Measurements from ENCODE around the gene JUN. TPM values are rescaled to one million over a fixed set of nuclear protein-coding genes. Genes with fewer than 3 reads are reported as not detected.
A peak's percentile ranks its signal among the peaks of the same experiment; 100 is the strongest.

The JUN gene
- total and polyA plus RNA-seq, 7 donors, result 42.8 to 233 (median 132) TPM

- 95 to 96% methylated on average over 2 of the region's 2 CpGs for WGBS, 2 donors
- Histone ChIP-seq H3K4me3 (no peak overlapping the region), H3K4me1 (peaks cover 0 to 13% (median 3%) of the 10 kb centered on the region in 4 donors), H3K9me3 (no peaks in the 10 kb centered on the region), H3K27ac (no peak overlapping the region), H3K36me3 (no peaks in the 10 kb centered on the region), H3K27me3 (no peaks in the 10 kb centered on the region)
- TF ChIP-seq POLR2A (IDR thresholded peaks at IDR 0.05) (no peak), CTCF (IDR thresholded peaks at IDR 0.05) (no peak), POLR2AphosphoS5 (IDR thresholded peaks at IDR 0.05) (no peak), EP300 (IDR thresholded peaks at IDR 0.05) (no peak)
- no peak for DNase-seq
- intact Hi-C loops (cut with DNase I), result no loop called here
Measured at GRCh38 chr1:58734630-58735029, 49.2 kb downstream of the JUN start.

GRCh38 chr1:58732087-58732775 is 51.6 kb downstream of the JUN start:
- WGBS, 2 donors, result 93 to 95% methylated on average over 6 of the region's 6 CpGs

More at GRCh38 chr1:58732087-58732775, 51.6 kb downstream of the JUN start:
- Histone ChIP-seq H3K27me3 (no peaks in the 10 kb centered on the region), H3K4me3 (no peak overlapping the region), H3K36me3 (no peaks in the 10 kb centered on the region), H3K27ac (peak overlapping the region in 2 of 4 donors; percentile 16 to 25), H3K9me3 (no peaks in the 10 kb centered on the region), H3K4me1 (peaks cover 0 to 11% (median 3%) of the 10 kb centered on the region in 4 donors)
- DNase-seq, result no peak
- intact Hi-C loops (cut with DNase I), result no loop called here
- TF ChIP-seq POLR2AphosphoS5 (IDR thresholded peaks at IDR 0.05) (no peak), POLR2A (IDR thresholded peaks at IDR 0.05) (no peak), EP300 (IDR thresholded peaks at IDR 0.05) (no peak), CTCF (IDR thresholded peaks at IDR 0.05) (no peak)

Other genes starting within 250 kb of the JUN start
- gene OMA1, start 237.3 kb downstream of the JUN start, total RNA-seq, result 10 to 100 TPM; 34.3 to 74.9 (median 61.4) TPM
- gene OMA1, start 237.3 kb downstream of the JUN start, polyA plus RNA-seq, result 10 to 100 TPM; 10.6 to 15.8 (median 13.2) TPM
- under 1 TPM in 3 of 4 donors, not detected in 1; 0.54 to 0.71 (median 0.55) TPM for gene TACSTD2, start 206.8 kb downstream of the JUN start, total RNA-seq
- 1 to 10 TPM in 2 of 3 donors, not detected in 1; 1.2 to 1.9 TPM for gene TACSTD2, start 206.8 kb downstream of the JUN start, polyA plus RNA-seq
- gene MYSM1, start 84.0 kb downstream of the JUN start, total RNA-seq, result 10 to 100 TPM; 18.1 to 47.1 (median 27.2) TPM
- 10 to 100 TPM in 1 of 3 donors, 1 to 10 TPM in 2; 3.9 to 11.1 (median 6.0) TPM for gene MYSM1, start 84.0 kb downstream of the JUN start, polyA plus RNA-seq